HCEC 1CT (cell line): ENCODE results near the gene KAZALD1.
A peak's percentile ranks its signal among the peaks of the same experiment; 100 is the strongest.

Source experiments
- DNase-seq: peaks from one replicate; pipeline ENCODE4 v3.0.0-alpha.2; 2017

Gene KAZALD1

DNA sequence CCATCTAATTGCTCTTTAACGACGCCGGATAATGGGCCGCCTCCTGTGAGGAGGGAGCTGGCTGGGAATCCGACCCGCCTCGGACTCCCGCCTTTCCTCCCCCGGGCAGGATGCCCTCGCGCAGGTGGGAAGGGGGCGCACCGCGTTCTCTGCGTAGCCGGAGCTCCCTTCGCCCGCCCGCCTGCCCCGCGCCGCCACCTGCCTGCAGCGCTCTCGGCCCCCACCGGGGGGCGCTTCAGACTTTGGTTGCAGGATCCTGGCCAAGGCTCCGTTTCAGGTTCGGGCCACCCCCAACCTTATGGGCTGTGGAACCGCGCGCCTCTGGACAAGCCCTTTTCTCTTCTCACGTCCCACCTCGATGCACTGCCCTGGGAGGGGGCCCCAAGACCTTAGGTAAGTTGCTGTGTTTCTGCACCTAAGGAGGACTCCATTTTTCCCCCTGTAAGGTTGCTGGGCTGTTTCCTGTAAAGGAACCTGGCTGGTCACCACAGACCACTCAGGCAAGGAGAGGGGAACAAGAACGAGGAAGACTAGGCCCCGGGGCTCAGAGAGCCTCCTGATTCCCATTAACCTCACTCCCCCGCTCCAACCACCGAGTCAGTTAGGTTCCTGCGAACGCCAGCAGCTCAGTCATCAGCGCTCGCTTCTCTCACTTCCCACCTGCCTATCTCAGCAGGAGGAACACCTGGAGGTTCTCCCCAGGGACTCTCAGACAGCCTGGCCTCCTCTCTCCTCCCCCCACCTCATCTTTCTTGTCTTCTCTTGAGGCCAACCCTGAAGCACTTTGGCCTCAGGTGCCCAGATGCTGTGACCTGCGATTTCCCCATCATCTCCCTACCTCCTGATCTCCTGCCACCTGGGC, 11.3 kb upstream of the KAZALD1 start:
- DNase-seq, result peak; percentile 19

DNA sequence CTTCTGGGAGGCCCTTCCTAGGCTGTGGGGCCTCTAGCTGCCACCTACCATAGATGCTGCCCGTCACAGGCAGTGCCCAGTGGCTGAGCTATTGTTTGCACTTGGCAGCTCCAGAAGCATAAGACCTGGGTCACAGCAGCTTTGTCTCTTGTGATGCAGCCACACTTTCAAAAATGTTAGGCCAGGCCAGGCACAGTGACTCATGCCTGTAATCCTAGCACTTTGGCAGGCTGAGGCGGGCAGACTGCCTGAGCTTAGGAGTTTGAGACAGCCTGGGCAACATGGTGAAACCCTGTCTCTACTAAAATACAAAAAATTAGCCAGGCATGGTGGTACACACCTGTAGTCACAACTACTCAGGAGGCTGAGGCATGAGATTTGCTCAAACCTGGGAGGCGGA, 9.5 kb upstream of the KAZALD1 start:
- DNase-seq, result peak; percentile 73

DNA sequence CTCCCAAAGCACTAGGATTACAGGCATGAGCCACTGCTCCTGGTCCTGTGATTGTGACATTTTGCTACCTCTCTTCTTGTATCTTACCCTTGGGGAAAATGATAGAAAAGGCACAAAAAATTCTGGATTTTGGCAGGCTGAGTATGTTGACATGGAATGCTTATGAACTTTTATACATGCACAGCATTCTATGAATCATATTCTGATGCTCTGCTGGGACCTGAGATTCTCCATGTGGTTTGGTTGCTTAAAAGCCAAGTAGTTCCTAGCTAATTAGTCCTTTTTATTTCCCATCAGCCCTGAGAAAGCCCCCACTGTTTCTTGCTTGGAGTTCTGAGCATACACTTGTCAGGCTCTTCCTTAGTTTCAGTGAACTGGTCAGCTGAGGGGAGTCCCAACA, 8.3 kb upstream of the KAZALD1 start:
- peak; percentile 62 for DNase-seq

DNA sequence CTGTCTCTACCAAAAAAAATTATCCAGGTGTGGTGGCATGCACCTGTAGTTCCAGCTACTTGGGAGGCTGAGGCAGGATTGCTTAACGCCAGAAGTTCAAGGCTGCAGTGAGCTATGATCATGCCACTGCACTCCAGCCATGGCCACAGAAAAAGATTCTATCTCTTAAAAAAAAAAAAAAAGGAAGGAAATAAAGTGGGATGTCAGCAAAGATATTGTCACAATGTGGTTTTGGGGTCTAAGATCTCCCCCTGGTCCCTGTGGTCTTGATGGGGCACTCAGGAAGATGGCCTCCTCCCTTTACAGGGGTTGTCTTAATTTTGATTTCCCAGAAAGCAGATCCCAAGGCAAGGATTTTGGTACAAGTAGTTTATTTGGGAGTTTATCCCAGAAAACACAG, 7.4 kb upstream of the KAZALD1 start:
- DNase-seq, result no peak

DNA sequence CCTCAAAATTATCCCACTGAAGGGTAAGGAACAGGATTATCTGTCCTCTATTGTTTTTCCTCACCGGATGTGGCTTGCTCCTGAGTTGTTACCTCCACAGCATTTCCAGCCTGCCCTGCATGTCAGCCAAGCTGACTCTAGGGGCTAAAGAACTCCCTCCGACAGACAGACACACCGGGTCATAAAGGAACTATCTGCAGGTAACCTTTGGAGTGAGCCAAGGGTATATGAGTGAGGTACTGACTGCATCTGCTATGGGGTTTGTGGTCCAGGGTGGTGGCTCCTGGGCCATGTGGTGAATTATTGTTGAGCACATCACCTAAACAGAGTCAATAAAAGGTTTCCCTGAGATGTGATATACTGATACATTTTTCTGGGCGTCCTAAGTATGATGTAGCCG, 6.9 kb upstream of the KAZALD1 start:
- DNase-seq, result no peak

DNA sequence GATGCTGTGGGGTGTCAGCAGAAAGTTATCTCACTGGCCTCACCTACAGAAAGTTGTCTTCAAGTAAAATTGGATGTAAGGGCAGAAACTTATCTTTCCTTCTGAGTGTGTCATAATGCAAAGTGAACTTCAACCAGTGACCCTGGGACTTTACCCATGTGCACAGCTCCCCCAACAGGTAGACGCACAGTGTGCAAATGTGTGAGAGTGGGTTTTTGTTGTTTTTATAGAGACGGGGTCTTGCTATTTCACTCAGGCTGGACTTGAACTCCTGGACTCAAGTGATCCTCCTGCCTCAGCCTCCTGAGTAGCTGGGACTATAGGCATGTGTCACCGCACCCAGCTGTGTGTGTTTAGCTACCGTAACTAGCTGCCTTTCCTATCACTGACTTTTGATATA, 6.4 kb upstream of the KAZALD1 start:
- DNase-seq, result no peak

DNA sequence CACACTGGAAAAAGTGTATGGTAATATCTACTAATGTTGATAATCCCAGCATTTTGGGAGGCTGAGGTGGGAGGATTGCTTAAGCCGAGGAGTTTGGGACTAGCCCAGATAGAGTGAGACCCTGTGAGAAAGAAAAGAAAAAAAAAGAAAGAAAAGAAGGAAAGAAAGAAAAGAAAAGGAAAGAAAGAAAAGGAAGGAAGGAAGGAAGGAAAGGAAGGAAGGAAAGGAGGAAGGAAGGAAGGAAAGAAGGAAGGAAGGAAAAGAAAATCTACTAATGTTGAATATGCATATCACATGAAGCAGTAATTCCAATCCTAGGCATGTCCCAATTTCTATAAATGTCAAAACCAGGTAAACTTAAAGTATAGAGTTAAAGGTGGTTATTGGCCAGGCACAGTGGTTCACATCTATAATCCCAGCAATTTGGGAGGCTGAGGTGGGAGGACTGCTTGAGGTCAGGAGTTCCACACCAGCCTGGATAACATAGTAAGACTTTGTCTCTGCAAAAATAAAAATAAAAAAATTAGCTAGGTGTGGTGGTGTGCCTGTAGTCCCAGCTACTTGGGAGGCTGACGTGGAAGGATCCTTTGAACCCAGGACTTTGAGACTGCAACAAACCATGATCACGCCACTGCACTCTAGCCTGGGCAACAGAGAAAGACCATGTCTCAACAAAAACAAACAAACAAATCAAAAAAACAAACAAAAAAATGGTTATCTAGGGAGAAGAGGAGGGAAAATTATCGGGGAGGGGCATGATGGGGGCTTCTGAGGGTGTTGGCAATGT, 5.2 kb upstream of the KAZALD1 start:
- DNase-seq, result no peak

DNA sequence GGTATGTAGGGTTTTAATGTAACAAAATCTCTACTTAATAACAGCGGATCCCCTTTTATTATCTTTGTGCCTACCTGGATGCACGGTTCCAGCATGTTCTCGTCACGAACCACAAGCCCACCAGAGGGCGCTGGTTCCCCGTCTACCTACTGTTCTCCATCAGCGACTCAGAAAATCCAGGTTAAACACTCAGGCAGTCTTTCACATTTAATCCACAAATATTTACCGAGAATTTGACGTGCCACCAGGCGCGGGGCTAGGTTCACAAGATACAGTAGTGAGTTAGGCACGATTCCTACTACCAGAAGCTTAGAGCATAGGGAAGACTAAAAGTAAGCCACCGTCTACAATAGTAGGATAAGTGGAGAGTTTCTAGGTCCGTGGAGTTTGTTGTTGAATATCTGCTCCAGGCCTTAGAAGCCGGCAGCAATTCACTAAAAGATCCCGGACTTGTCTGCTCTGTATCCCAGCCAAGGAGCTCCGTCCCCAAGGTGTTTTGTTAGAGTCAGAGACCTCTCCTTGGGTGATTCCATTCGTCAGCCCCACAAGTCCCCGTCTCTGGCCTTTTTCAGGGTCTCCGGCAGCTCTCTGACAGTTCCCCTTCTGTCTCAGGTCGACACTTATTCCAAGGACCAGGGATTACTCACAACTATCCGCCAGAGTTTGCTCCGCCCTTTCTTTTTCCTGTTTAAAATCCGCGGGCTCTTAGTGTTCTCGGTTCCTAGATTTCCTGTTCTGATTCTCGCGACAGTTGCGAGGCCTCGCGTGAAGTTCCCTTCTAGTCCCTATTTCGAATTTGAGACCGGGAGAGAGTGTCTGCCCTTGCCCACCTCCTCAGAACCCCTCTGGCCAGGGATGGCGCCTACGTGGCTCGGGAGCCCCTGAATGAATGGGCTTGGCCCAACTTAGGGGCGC, 1.5 kb upstream of the KAZALD1 start:
- peak; percentile 95 for DNase-seq

DNA sequence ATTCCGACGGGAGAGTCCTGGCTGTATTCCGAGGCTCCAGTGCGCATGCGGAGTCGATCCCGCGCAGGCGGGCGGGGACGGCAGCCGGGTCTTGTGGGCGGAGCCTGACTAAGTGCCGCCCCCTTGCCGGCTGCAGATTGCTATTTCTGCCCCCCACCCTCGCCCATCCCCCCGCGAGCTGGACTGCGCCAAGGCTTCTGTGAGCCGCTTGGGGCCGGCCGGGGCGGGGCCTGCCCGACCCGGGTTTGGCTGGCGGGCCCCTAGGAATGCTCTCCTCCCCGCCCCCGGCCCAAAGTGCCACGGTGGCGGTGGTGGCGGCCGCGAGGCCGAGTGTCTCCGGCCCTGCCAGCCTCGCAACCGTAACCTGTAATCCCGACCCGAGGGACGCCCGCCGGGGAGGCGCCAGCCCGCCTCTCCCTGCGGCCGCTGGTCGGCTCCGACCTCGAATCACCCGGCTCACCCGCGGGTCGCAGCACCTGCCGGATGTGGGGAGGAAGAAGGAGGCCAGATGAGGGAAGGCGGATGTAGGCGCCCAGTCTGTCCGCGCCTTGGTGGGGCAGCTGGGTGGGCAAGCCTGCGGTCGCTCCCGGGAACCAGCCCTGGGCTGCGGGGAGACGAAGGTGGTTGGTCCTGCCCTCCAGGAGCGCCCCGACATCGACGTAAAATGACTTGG, 702 bp upstream of the KAZALD1 start:
- DNase-seq, result peak; percentile 90

DNA sequence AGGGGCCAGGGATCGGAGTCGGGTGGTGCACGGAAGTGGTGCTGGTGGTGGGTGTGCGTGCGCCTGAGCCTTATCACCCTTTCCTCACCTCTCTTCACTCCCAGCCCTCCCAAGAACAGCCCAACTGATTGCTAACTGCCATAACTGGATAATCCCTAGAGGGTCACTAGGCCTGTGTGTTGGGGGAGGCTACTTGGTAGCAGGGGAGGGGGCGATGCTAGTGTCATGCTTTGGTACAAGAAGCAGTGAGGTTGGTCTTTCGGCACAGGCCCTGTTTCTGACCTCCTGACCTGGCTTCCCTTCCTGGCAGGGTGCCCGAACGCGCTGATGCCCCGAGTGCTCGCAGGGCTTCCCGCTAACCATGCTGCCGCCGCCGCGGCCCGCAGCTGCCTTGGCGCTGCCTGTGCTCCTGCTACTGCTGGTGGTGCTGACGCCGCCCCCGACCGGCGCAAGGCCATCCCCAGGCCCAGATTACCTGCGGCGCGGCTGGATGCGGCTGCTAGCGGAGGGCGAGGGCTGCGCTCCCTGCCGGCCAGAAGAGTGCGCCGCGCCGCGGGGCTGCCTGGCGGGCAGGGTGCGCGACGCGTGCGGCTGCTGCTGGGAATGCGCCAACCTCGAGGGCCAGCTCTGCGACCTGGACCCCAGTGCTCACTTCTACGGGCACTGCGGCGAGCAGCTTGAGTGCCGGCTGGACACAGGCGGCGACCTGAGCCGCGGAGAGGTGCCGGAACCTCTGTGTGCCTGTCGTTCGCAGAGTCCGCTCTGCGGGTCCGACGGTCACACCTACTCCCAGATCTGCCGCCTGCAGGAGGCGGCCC, 652 bp downstream of the KAZALD1 start:
- DNase-seq, result peak; percentile 48

DNA sequence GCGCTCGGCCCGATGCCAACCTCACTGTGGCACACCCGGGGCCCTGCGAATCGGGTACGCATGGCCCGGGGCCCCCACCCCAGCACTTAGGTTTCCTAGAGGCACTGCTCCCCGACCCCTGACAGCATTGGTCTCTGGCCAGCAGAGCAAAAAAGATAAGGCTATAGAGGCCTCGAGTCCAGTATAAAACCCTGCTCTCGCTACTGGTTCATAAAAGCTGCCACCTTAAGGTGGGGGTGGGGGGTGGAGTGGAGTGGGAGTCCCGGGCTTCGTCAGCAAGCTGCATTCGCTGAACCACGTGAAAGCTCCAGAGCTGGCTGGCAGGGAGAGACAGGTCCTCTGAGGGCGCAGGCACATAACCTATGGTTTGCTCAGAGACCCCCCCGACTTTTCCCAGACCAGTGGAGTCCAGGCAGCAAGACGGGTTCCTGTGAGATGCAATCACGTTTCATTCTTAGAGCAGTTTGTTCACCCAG, 1.3 kb downstream of the KAZALD1 start:
- DNase-seq, result no peak

DNA sequence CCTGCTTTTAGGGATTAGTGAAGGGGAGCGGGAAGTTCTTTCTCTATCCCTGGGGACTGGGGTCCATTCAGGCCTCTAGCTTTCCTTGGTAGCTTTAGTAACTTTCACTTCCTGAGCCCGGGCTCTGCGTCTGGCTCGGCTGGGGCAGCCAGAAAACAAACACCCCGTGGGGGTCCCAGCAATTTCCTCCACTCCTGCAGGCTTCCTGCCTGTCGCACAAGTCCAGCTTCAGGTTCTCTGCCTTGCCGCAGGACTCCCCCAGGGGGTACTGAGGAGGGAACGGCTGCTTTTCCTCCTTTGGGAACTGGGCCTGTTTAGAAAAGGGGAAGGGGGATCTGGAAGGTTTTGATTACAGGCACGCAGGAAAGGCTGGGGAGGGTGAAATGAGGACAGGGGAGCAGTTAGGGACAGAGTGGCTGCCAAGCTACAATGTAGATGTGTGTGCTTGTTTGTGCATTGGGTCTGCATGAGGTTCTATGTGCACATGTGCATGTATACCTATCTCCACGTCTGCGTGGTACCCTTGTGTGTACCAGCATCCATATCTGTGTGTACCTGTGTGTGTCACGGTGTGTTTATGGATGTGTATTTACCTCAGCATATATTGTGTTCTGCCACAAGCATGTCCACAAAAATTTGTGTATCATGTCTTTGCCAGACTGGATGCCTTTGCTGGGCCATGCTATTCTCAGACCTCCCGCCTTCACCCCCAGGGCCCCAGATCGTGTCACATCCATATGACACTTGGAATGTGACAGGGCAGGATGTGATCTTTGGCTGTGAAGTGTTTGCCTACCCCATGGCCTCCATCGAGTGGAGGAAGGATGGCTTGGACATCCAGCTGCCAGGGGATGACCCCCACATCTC, 2.0 kb downstream of the KAZALD1 start:
- no peak for DNase-seq

DNA sequence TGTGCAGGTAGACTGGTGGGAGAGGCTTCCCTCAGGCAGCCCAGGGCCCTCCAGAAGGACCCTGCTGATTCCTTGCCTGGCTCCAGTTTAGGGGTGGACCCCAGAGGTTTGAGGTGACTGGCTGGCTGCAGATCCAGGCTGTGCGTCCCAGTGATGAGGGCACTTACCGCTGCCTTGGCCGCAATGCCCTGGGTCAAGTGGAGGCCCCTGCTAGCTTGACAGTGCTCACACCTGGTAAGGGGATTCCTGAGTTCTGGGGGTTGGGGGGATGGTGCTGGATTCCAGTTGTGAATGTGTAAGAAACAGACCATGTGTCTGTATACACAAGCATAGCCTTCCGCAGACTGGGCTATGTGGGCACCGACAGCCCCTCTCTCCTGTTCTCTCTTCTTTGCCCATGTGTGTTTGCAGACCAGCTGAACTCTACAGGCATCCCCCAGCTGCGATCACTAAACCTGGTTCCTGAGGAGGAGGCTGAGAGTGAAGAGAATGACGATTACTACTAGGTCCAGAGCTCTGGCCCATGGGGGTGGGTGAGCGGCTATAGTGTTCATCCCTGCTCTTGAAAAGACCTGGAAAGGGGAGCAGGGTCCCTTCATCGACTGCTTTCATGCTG, 2.7 kb downstream of the KAZALD1 start:
- DNase-seq, result no peak

DNA sequence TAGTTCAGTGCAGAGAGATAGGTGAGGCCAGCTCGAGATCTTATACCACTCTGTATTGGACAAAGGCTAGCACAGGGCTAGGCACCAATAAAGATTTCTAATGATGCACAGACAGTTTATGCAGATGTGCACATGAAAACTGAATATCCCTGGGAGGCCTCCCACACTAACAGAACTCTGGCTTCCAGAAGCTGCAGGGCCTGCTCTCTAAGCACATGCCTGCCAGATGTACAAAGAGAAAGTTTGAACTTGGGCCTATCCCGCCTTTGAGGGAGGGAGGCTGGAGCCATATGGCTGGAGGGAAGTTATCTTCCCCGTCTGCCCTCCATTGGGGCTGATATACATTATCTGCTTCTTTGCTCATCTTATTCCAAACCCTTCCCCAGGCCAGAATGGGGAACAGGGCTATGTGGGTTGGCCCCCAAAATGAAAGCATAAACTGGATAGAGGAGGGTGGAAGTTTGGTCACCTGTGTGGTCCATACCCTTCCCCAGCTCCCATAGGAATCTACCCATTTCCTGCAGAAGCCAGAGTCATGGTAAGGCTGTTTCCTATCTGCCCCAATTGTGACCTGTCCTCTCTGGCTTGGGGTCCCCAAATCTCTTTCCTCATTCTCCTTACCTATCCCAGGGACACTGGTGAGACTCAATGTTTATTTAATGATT, 3.8 kb downstream of the KAZALD1 start:
- DNase-seq, result peak; percentile 51

DNA sequence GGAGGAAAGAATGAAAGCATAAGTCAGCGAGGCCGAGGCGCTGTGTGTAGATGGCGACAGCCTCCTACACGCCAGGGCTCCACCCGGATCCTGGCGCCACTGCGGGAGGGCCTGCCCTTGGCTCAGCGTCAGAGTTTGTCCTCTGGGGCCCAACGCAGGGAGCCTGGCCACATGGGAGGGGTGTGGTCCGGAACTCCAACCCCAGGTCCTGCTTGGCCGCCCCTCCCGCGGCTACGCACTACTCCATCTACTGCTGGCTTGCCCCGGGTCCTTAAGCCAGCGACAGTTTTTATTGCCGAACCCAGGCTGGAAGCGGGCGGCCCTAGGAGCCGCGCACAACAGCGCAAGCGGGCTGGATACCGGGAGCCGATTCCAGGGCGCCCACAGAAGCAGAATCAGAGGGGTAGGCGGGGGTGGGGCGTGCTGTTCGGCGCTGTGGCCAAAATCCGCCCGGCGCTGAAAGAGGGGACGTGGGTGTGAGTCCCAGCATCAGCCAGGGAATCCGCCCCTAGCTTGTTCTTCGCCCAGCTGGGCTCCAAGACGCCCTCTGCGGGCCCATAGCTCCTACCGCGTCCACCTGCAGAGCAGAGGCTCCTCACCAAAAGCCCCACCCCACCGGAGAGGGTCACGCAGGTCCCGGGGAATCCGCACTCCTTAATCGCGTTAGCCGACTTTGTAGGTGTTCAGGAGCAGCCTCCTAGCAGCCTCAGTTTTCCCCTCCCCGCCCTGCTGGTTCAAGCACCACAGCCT, 4.5 kb downstream of the KAZALD1 start:
- DNase-seq, result peak; percentile 78

DNA sequence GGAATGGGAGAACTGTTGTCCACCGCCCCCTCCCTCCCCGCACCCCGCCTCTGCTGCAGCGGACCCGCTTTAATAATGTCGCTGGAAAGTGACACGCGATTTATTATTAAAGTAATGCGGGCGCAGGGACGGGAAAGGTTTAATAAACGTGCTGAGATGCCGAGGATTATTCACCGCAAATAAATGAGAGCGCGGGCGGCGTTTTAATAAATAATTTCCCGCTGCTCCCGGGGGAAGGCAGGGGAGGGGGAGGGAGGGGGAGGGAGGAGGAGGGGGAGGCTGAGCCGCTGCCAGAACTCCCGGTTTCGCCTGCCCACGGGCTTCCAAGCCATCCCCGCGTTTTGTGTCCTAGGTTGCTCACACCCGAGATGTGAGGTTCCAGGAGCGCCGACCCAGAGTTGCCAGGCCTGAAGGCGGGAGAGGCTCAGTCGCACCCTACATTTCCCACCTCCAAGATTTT, 5.1 kb downstream of the KAZALD1 start:
- DNase-seq, result no peak

DNA sequence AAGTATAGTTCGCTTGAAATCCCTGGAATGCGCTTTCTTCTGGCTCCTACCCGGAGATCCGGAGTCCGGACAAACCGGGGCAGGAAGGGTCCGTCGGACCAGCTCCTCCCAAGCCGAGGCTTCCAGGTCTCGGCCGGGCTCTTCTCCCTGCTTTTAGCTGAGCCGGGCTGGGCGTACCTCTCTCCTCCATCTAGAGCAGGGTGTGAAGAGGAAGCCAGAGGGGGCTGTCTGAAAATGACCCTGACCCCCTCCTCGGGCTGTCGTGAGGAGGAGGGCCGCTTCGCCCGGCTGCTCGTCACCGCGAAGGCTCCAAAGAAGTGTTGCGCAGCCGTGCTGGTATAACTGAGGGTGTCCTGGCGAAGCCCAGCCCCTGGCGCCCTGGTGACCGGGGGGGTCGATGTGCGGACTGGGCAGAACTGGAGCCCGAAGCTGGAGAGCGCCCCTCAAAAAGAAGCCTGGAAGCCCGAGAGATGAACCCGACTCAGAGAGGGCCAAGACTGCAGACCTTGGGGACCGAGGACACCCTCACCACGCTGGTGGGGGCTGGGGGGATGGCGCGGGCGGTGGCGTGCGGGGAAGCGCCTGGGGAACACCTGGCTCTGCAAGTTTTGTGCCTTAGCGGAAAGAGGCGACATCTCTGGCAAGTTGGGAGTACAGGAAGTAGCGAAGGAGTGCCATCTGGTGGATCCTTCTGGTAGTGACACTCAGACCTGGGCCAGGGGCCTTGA, 5.7 kb downstream of the KAZALD1 start:
- peak; percentile 78 for DNase-seq

DNA sequence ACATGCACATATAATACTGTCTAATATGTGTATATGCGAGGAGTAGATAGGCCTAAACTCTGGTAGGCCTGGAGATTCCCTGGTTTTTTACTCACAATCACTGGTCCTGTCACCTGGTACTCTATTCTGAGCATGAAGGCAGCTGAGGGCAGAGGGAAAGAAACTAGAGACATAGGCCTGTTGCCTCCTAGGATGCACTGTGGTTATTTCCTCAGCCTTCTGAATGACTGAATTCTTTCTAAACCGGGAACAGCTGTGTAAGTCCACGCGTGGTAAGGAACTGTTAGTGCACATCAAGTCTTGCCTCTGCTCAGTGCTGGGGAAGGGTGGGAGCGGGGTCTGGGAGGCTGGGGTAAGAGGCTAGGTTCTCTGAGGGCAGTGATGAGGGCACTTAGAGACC, 7.7 kb downstream of the KAZALD1 start:
- DNase-seq, result no peak
